Tibial nerve (tissue), 4 donors: Measurements from ENCODE around the gene PSMG4. TPM values are rescaled to one million over a fixed set of nuclear protein-coding genes. Genes with fewer than 3 reads are reported as not detected.

ENCODE experiments used
- DNase-seq, 2 donors: peaks; one replicate each; pipeline ENCODE4 v3.0.0-alpha.2; 2019; ENCODE audit warnings: low spot score in 2 of 2
- H3K27ac ChIP-seq, 4 donors: fragments of 200-600 bp; sonication (generic) in 3 of 4; one replicate each; pipeline ENCODE4 v1.5.1; 2017 to 2019; ENCODE audit warnings: mild to moderate bottlenecking in 1 of 4
- H3K27me3 ChIP-seq, 2 donors: fragments of 200-600 bp; sonication (generic) in 1 of 2; one replicate each; pipeline versions ENCODE4 v1.5.1 to v1.6.0; 2017 to 2019
- H3K36me3 ChIP-seq, 3 donors: fragments of 200-600 bp; sonication (generic); one replicate each; pipeline ENCODE4 v1.5.1; 2018 to 2019
- H3K4me1 ChIP-seq, 4 donors: fragments of 200-600 bp; sonication (generic) in 3 of 4; one replicate each; pipeline ENCODE4 v1.5.1; 2017 to 2019
- H3K4me3 ChIP-seq, 4 donors: fragments of 200-600 bp; sonication (generic) in 3 of 4; one replicate each; pipeline ENCODE4 v1.5.1; 2017 to 2019; ENCODE audit warnings: mild to moderate bottlenecking in 1 of 4, moderate library complexity in 1 of 4
- H3K9me3 ChIP-seq, 4 donors: fragments of 200-600 bp; sonication (generic) in 3 of 4; one replicate each; pipeline ENCODE4 v1.5.1; 2017 to 2019
- CTCF ChIP-seq, 5 experiments: fragments of 200-600 bp in 3 of 5; fragments of 450-650 bp in 2 of 5; sonication (generic) in 3 of 5; IDR thresholded peaks; one replicate each; pipeline ENCODE4 v1.5.1; 2016 to 2019; ENCODE audit warnings: antibody characterized with exemption in 5 of 5, mild to moderate bottlenecking in 3 of 5, moderate library complexity in 2 of 5
- EP300 ChIP-seq, 2 donors: sonication (generic); formaldehyde crosslinking; IDR thresholded peaks; one replicate each; pipeline ENCODE4 v1.6.1; 2017; ENCODE audit warnings: antibody characterized with exemption in 2 of 2, mild to moderate bottlenecking in 1 of 2
- POLR2A ChIP-seq, 2 donors: fragments of 450-650 bp; IDR thresholded peaks; one replicate each; pipeline ENCODE4 v1.6.1; 2017; ENCODE audit warnings: antibody characterized with exemption in 2 of 2, mild to moderate bottlenecking in 2 of 2, moderate library complexity in 2 of 2
- WGBS, 2 donors: methylation state at CpG; one replicate each; pipeline ENCODE4 v1.1.5; 2018; 5-methylcytosine and 5-hydroxymethylcytosine counted together
- total RNA-seq, 4 donors: library from RNA; depleted of rRNA; stranded (reverse); fragments of >200 nt; gene quantifications; one replicate each; pipeline ENCODE4 v1.1.0, GENCODE V29; 2016

PSMG4 gene
- total RNA-seq, 4 donors from 2014 or later: 14.7 to 36.5 (median 31.8) TPM

- 87 to 93% methylated on average over 6 of the region's 6 CpGs for WGBS, 2 donors
- DNase-seq: no peak
- Histone ChIP-seq H3K27me3 (no peaks in the 10 kb centered on the region), H3K4me3 (no peak overlapping the region), H3K36me3 (peaks cover 0 to 34% (median 0%) of the 10 kb centered on the region in 3 donors), H3K27ac (no peak overlapping the region), H3K9me3 (no peaks in the 10 kb centered on the region), H3K4me1 (peaks cover 0 to 50% (median 20%) of the 10 kb centered on the region in 4 donors)
- no peak for TF ChIP-seq CTCF (IDR thresholded peaks at IDR 0.05)
- TF ChIP-seq EP300 (IDR thresholded peaks at IDR 0.05): no peak
- TF ChIP-seq POLR2A (IDR thresholded peaks at IDR 0.05): no peak
Observed at GRCh38 chr6:3263096-3263495, 4.3 kb downstream of the PSMG4 start.

GRCh38 chr6:3264356-3264755 lies 5.6 kb downstream of the PSMG4 start:
- no peaks in the 10 kb centered on the region for H3K9me3 ChIP-seq
- DNase-seq: no peak
- TF ChIP-seq CTCF (IDR thresholded peaks at IDR 0.05) (no peak), EP300 (IDR thresholded peaks at IDR 0.05) (no peak), POLR2A (IDR thresholded peaks at IDR 0.05) (no peak)
- H3K4me1 ChIP-seq: peaks cover 0 to 45% (median 18%) of the 10 kb centered on the region in 4 donors
- H3K27me3 ChIP-seq: no peaks in the 10 kb centered on the region
- H3K27ac ChIP-seq: no peak overlapping the region
- H3K4me3 ChIP-seq: no peak overlapping the region
- 77 to 90% methylated on average over 3 of the region's 3 CpGs for WGBS, 2 donors
- peaks cover 0 to 45% (median 0%) of the 10 kb centered on the region in 3 donors for H3K36me3 ChIP-seq

GRCh38 chr6:3265671-3266070 lies 6.9 kb downstream of the PSMG4 start:
- H3K4me3 ChIP-seq: no peak overlapping the region
- no peak for TF ChIP-seq CTCF (IDR thresholded peaks at IDR 0.05)
- TF ChIP-seq POLR2A (IDR thresholded peaks at IDR 0.05): no peak
- TF ChIP-seq EP300 (IDR thresholded peaks at IDR 0.05): no peak
- H3K27ac ChIP-seq: no peak overlapping the region
- H3K4me1 ChIP-seq: peaks cover 0 to 34% (median 9%) of the 10 kb centered on the region in 4 donors
- H3K36me3 ChIP-seq: peaks cover 0 to 58% (median 0%) of the 10 kb centered on the region in 3 donors
- H3K27me3 ChIP-seq: no peaks in the 10 kb centered on the region
- H3K9me3 ChIP-seq: no peaks in the 10 kb centered on the region
- WGBS, 2 donors: 52 to 58% methylated on average over 9 of the region's 9 CpGs
- no peak for DNase-seq

- Histone ChIP-seq H3K36me3 (peaks cover 0 to 63% (median 0%) of the 10 kb centered on the region in 3 donors), H3K4me1 (peaks cover 0 to 29% (median 5%) of the 10 kb centered on the region in 4 donors), H3K27me3 (no peaks in the 10 kb centered on the region), H3K27ac (no peak overlapping the region), H3K9me3 (no peaks in the 10 kb centered on the region), H3K4me3 (no peak overlapping the region)
- WGBS, 2 donors: 52 to 57% methylated on average over 8 to 9 of the region's 9 CpGs
- no peak for TF ChIP-seq CTCF (IDR thresholded peaks at IDR 0.05)
- TF ChIP-seq POLR2A (IDR thresholded peaks at IDR 0.05): no peak
- TF ChIP-seq EP300 (IDR thresholded peaks at IDR 0.05): no peak
- no peak for DNase-seq
Observed at GRCh38 chr6:3266170-3266569, 7.4 kb downstream of the PSMG4 start.

GRCh38 chr6:3267162-3267561 lies 8.4 kb downstream of the PSMG4 start:
- TF ChIP-seq POLR2A (IDR thresholded peaks at IDR 0.05) (no peak), CTCF (IDR thresholded peaks at IDR 0.05) (no peak), EP300 (IDR thresholded peaks at IDR 0.05) (no peak)
- WGBS, 2 donors: 69 to 86% methylated on average over 5 of the region's 5 CpGs

More at GRCh38 chr6:3267162-3267561, 8.4 kb downstream of the PSMG4 start:
- Histone ChIP-seq H3K9me3 (no peaks in the 10 kb centered on the region), H3K27me3 (no peaks in the 10 kb centered on the region), H3K36me3 (peaks cover 0 to 73% (median 5%) of the 10 kb centered on the region in 3 donors), H3K4me3 (no peak overlapping the region), H3K27ac (no peak overlapping the region), H3K4me1 (peaks cover 0 to 19% (median 0%) of the 10 kb centered on the region in 4 donors)
- no peak for DNase-seq
